GM18907 (cell line): ENCODE measurements around the gene ARHGAP12.
"Not testable (repeated sequence)": the region's sequence is repeated elsewhere in the genome, so short reads cannot be mapped to it uniquely, and the experiment has no call there.

Experiments
- ATAC-seq: cut with Tn5 transposase; IDR thresholded peaks from one replicate; pipeline ENCODE4 v1.9.1; 2021; ENCODE audit warnings: mild to moderate bottlenecking, moderate library complexity; ENCODE audit not compliant: unreplicated experiment

Gene ARHGAP12, protein sequence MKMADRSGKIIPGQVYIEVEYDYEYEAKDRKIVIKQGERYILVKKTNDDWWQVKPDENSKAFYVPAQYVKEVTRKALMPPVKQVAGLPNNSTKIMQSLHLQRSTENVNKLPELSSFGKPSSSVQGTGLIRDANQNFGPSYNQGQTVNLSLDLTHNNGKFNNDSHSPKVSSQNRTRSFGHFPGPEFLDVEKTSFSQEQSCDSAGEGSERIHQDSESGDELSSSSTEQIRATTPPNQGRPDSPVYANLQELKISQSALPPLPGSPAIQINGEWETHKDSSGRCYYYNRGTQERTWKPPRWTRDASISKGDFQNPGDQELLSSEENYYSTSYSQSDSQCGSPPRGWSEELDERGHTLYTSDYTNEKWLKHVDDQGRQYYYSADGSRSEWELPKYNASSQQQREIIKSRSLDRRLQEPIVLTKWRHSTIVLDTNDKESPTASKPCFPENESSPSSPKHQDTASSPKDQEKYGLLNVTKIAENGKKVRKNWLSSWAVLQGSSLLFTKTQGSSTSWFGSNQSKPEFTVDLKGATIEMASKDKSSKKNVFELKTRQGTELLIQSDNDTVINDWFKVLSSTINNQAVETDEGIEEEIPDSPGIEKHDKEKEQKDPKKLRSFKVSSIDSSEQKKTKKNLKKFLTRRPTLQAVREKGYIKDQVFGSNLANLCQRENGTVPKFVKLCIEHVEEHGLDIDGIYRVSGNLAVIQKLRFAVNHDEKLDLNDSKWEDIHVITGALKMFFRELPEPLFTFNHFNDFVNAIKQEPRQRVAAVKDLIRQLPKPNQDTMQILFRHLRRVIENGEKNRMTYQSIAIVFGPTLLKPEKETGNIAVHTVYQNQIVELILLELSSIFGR

GRCh38 chr10:31928549-31929260 lies at the start of gene ARHGAP12:
Gene ARHGAP12 (minus strand): TSS chr10:31928831. CDS start chr10:31908855, 19,976 bp downstream.
- ATAC-seq, result peak; percentile 75

DNA sequence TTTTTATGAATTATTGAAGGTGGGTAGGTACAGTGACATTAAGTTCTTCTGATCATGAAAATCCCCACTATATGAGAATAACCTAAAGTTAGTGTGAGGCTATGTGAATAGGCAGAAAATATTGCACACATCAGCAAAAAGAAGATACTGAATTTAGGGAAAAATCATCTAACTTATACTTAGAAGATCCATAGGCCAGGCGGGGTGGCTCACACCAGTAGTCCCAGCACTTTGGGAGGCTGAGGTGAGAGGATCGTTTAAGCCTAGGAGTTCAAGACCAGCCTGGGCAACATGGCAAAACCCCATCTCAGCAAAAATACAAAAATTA lies 49.5 kb upstream of the ARHGAP12 start:
- ATAC-seq, result no peak

- peak; percentile 59 for ATAC-seq
These were observed 49.0 kb upstream of the ARHGAP12 start for GRCh38 chr10:31977440-31978155.

DNA sequence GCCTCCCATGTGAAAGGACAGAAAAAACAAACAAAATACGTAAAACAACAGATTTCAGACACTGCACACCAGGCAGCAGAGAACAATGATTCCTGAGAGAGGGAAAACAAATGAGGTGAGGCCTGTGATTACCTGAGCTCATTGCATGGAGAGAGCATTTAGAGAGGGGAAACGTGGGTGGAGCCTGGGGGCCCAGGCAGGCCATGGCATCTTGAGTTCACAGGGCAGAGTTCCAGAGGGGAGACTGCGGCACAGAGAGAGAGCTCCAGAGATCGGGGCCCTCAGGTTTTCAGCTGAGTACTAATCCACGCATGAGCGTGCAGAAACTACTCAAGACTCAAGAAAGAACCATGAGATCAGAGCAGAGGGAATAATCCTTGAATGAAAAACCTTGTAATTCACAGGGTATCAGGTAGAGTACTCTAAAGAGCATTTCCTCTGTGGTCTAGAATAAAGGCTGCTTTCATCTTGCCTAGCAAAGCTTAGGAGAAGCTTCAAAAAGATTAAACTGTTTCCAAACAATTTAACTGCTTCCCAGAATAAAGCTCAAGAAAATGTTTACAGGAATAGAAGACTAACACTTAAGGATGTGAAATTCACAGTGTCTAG lies 46.6 kb upstream of the ARHGAP12 start:
- no peak for ATAC-seq

GRCh38 chr10:31974434-31975124 lies 45.9 kb upstream of the ARHGAP12 start:
- ATAC-seq, result no peak

DNA sequence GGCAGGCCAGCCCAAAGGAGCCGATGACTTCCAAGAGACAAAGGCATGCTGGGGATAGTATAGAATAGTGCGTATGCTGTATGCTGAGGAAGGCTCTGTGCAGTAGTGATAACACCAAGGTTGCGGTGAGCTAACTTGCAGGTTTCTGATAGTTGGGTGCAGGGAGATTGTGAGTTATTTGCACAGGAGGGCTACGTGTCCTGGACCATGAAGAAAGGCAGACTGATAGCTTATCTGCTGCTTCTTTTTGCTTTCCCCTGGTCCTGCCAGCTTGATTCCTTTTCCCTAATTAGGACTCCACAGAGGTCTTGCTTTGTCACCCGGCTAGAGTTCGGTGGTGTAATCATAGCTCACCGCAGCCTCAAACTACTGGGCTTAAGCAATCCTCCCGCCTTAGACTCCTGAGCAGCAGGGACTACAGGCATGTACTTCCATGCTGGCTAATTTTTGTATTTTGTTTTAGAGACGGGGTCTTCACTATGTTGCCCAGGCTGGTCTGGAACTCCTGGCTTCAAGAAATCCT lies 43.9 kb upstream of the ARHGAP12 start:
- no peak for ATAC-seq

DNA sequence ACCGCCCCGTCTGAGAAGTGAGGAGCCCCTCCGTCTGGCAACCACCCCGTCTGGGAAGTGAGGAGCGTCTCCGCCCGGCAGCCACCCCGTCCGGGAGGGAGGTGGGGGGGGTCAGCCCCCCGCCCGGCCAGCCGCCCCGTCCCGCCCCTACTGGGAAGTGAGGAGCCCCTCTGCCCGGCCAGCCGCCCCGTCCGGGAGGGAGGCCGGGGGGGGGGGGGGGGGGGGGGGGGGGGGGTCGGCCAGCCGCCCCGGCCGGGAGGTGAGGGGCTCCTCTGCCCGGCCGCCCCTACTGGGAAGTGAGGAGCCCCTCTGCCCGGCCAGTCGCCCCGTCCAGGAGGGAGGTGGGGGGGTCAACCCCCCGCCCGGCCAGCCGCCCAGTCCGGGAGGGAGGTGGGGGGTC lies 41.2 kb upstream of the ARHGAP12 start:
- ATAC-seq, result not testable (repeated sequence)

DNA sequence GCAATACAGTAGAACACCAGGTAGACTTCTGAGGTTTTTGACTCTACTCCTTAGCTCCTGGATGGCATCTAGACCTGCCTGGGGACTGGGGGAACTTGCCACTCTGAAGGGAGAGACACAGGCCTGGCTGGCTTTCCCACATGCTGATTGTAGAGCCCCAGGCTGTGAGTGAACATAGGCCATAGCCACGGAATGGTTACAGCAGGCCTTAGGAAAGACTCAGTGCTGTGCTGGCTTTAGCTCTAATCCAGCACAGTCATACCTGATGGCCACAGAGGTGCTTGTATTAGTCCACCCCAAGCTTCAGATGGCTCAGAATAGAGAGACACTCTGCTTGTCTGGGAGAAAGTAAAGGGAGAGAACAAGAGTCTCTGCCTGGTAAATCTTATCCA lies 35.0 kb upstream of the ARHGAP12 start:
- ATAC-seq, result no peak

- no peak for ATAC-seq
These were observed 34.4 kb upstream of the ARHGAP12 start for GRCh38 chr10:31962826-31963588.

DNA sequence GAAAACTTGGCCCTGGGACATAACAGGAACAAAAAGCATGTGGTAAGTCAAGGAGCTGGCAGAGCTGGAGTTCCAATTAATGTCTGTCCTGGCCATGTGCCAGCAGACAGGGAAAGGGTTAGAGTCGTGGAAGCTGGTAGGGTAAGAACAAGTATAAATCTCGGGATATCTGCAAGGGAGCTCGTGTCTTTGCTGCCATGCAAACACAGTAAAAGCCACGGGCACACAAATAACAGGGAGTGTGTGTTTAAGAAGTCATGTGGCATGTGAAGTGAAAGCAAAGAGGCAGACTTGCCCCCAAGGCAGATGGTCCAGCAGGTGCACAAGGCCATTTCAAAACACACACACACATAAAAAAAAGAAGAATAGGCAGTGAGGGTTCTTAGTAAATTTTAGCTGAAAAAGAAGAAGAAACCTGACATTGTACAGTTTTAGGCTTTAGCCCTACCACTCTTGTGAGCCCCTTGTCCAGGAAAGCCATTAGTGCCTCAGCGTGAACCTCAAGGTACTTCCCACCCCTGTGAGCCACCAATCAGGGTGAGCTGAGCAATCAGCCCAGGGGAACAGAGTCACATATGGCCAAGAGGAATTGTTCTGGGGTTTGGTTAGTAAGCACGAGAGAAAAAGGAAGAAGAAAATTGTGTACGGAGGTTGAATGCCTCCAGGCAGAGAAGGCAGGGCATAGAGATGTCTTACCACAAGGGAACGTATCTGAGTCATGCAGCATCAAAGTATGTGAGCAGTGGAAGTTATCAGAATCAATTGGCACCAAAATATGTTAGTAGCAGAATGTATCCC lies 32.8 kb upstream of the ARHGAP12 start:
- ATAC-seq, result peak; percentile 68

GRCh38 chr10:31959461-31960173 lies 31.0 kb upstream of the ARHGAP12 start:
- no peak for ATAC-seq

DNA sequence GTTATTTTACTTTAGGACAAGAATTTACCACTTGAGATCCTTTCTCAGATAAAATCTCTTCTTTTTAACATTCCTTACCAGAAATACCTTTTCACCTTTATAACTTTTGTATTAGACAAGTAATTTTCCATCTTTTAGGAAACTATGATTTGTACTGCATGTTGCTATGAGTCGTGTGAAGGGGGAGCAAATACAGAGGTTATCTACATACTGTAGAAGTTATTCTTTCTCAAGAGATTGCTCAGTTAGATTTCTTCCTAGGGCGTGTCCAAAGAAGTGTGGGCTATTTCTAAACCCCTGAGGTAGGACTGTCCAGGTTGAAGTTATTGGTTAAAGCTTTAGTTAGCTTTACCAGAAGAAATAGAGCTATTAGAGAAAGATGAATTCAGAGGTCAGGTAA lies 30.2 kb upstream of the ARHGAP12 start:
- ATAC-seq, result no peak

- ATAC-seq, result no peak
These were observed 27.7 kb upstream of the ARHGAP12 start for GRCh38 chr10:31956200-31956946.

DNA sequence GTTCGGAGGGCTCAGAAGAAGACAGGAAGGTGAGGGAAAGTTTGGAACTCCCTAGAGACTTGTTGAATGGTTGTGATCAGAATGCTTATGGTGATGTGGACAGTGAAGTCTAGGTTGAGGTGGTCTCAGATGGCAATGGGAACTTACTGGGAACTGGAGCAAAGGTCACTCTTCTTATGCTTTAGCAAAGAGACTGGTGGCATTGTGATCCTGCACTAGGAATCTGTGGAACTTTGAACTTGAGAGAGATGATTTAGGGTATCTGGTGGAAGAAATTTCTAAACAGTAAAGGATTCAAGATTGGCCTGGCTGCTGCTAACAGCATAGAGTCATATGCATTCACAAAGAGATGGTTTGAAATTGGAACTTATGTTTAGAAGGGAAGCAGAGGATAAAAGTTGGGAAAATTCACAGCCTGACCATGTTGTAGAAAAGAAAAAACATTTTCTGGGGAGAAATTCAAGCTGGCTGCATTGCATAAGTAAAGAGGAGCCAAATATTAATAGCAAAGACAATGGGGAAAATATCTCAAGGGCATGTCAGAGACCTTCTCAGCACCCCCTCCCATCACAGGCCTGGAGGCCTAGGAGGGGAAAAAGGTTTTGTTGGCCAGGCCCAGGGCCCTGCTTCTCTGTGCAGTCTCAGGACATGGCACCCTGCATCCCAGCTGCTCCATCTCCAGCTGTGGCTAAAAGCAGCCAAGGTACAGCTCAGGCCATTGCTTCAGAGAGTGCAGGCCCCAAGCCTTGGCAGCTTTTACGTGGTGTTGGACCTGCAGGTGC lies 26.0 kb upstream of the ARHGAP12 start:
- no peak for ATAC-seq

GRCh38 chr10:31953480-31953879 lies 24.8 kb upstream of the ARHGAP12 start:
- ATAC-seq, result no peak

DNA sequence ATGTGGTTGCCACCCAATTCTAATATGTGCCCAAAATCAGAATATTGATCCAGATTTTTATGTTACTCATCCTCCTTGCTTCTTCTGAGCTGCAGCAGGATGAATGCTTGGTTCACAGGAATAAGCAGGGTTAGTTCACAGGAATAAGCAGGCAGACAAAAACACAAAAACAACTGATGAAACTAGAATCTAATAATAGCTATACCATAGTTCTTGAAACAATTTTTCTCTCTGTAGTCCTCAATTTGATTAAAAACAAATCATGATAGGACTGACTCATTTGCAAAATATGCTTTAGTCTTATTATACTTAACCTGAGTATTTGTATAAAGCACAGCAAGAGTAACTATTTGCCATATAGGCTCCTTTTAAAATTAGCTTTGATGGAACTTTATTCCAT lies 24.4 kb upstream of the ARHGAP12 start:
- no peak for ATAC-seq
